K562 (cell line): ENCODE measurements around the gene RNF224. TPM values are rescaled to one million over a fixed set of nuclear protein-coding genes. Genes with fewer than 3 reads are reported as not detected.

ENCODE experiments used
- HDAC2 ChIP-seq: fragments of 450-650 bp; IDR thresholded peaks from 2 replicates; pipeline ENCODE4 v1.6.1; 2016; ENCODE audit warnings: mild to moderate bottlenecking
- MAFF ChIP-seq: IDR thresholded peaks from 2 replicates; pipeline ENCODE4 v1.6.1; 2012; ENCODE audit warnings: low read length, improper control_type of control experiment
- SAFB ChIP-seq: fragments of 200-400 bp; formaldehyde crosslinking; IDR thresholded peaks from 2 replicates; pipeline ENCODE4 v1.6.1; 2017; ENCODE audit warnings: low read depth, low read length, borderline replicate concordance
- TGIF2 ChIP-seq: sonication (generic); formaldehyde crosslinking; IDR thresholded peaks from 2 replicates; pipeline ENCODE4 v1.8.1; 2022; ENCODE audit warnings: mild to moderate bottlenecking, missing genetic modification reagents, moderate library complexity
- YY1 ChIP-seq, 3 experiments: IDR thresholded peaks; 2 replicates each; pipeline ENCODE4 v1.6.1; 2011; ENCODE audit warnings: low read length in 2 of 3, mild to moderate bottlenecking in 2 of 3, moderate library complexity in 2 of 3, borderline replicate concordance in 1 of 3, control low read depth in 1 of 3, low read depth in 1 of 3; ENCODE audit not compliant: insufficient read depth in 3 of 3, insufficient replicate concordance in 2 of 3, control insufficient read depth in 1 of 3, insufficient read length in 1 of 3; ENCODE audit errors: extremely low read depth in 1 of 3
- polyA plus RNA-seq, 8 experiments: library from polyadenylated mRNA; depleted of rRNA in 4 of 8; stranded (reverse) in 5 of 8; unstranded in 3 of 8; fragments of >200 nt; fragmentation: Nextera tagmentation in 2 of 8; fragmentation: Illumina TruSeq in 1 of 8; extraction: Ambion mirVana in 2 of 8; extraction: Trizol in 1 of 8; gene quantifications; 2 replicates each; pipeline versions ENCODE4 v1.2.1 to v1.2.3, GENCODE V29; 2011 to 2014; ENCODE audit warnings: inconsistent platforms in 1 of 8, missing spikeins in 1 of 8
- total RNA-seq, 7 experiments: library from RNA; depleted of rRNA in 6 of 7; stranded (reverse); fragments of >200 nt in 6 of 7; fragmentation: Illumina TruSeq in 2 of 7; extraction: Trizol in 2 of 7; gene quantifications; 2 replicates each; pipeline versions ENCODE4 v1.2.1 to v1.2.3, GENCODE V29; 2011 to 2021; ENCODE audit warnings: low replicate concordance in 1 of 7
- TF ChIP-seq, protein P1 (sequence below): fragments of 450-650 bp; IDR thresholded peaks from 2 replicates; pipeline ENCODE4 v1.6.1; 2016; ENCODE audit warnings: borderline replicate concordance

Gene RNF224
- total and polyA plus RNA-seq, 9 of the 15 experiments (the other 6 are each of a cell fraction or from before 2014, with no cell fraction given): not detected

- TF ChIP-seq HDAC2: no peak
- TF ChIP-seq YY1 (IDR thresholded peaks at IDR 0.05; ENCODE audit: borderline replicate concordance in 1 of 3, control insufficient read depth in 1 of 3, extremely low read depth in 1 of 3, insufficient read depth in 3 of 3, insufficient read length in 1 of 3, insufficient replicate concordance in 2 of 3, low read depth in 1 of 3, low read length in 2 of 3): no peak
- TF ChIP-seq, protein P1, sequence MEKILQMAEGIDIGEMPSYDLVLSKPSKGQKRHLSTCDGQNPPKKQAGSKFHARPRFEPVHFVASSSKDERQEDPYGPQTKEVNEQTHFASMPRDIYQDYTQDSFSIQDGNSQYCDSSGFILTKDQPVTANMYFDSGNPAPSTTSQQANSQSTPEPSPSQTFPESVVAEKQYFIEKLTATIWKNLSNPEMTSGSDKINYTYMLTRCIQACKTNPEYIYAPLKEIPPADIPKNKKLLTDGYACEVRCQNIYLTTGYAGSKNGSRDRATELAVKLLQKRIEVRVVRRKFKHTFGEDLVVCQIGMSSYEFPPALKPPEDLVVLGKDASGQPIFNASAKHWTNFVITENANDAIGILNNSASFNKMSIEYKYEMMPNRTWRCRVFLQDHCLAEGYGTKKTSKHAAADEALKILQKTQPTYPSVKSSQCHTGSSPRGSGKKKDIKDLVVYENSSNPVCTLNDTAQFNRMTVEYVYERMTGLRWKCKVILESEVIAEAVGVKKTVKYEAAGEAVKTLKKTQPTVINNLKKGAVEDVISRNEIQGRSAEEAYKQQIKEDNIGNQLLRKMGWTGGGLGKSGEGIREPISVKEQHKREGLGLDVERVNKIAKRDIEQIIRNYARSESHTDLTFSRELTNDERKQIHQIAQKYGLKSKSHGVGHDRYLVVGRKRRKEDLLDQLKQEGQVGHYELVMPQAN: no peak
- no peak for TF ChIP-seq MAFF
- no peak for TF ChIP-seq TGIF2 (CRISPR knock-in tag)
- TF ChIP-seq SAFB: no peak
These were observed 18.4 kb downstream of the RNF224 start (continued) for GRCh38 chr9:137245450-137246421.
